WTC11 (cell line): ENCODE results near the gene TEKT3. TPM values are rescaled to one million over a fixed set of nuclear protein-coding genes. Genes with fewer than 3 reads are reported as not detected.

ENCODE experiments used
- ATAC-seq: fragments of 200-7000 bp; cut with Tn5 transposase; 2 replicates; pipeline ENCODE4 v1.10.0; 2021; ENCODE audit warnings: mild to moderate bottlenecking, moderate library complexity
- CTCF ChIA-PET: fragments of 300-600 bp; sonication (Branson Sonifier 250); formaldehyde crosslinking; loops from one replicate; lab custom pipeline; 2021; ENCODE audit warnings: antibody characterized with exemption; lab: Charles Lee
- POLR2A ChIA-PET: fragments of 350-600 bp; sonication (Branson Sonifier 250); formaldehyde crosslinking; loops from one replicate; lab custom pipeline; 2021; ENCODE audit warnings: antibody characterized with exemption; lab: Charles Lee
- DNase-seq: peaks from one replicate; pipeline ENCODE4 v3.0.0; 2021; ENCODE audit warnings: low spot score
- H3K27ac Mint-ChIP-seq: 2 replicates; pipeline ENCODE4 v1.8.0; 2021; ENCODE audit warnings: mixed read lengths
- H3K27me3 Mint-ChIP-seq: 2 replicates; pipeline ENCODE4 v1.8.0; 2021; ENCODE audit warnings: low read depth, mild to moderate bottlenecking, moderate library complexity, mixed read lengths
- H3K36me3 Mint-ChIP-seq: 2 replicates; pipeline ENCODE4 v1.8.0; 2021; ENCODE audit warnings: mixed read lengths
- H3K4me1 Mint-ChIP-seq: 2 replicates; pipeline ENCODE4 v1.8.0; 2022; ENCODE audit warnings: mixed read lengths
- H3K4me3 Mint-ChIP-seq: 2 replicates; pipeline ENCODE4 v1.8.0; 2021; ENCODE audit warnings: mild to moderate bottlenecking, moderate library complexity, mixed read lengths
- H3K9me3 Mint-ChIP-seq: 2 replicates; pipeline ENCODE4 v1.8.0; 2021; ENCODE audit warnings: mixed read lengths
- ELF4 ChIP-seq: sonication (generic); formaldehyde crosslinking; IDR thresholded peaks from 2 replicates; pipeline ENCODE4 v1.8.1; 2022; ENCODE audit warnings: low read depth, mild to moderate bottlenecking, moderate library complexity, missing genetic modification reagents
- FOXJ3 ChIP-seq: sonication (generic); formaldehyde crosslinking; IDR thresholded peaks from 2 replicates; pipeline ENCODE4 v1.9.0; 2021; ENCODE audit warnings: missing genetic modification reagents, mild to moderate bottlenecking, borderline replicate concordance
- FOXP1 ChIP-seq: sonication (generic); formaldehyde crosslinking; IDR thresholded peaks from 2 replicates; pipeline ENCODE4 v1.8.0; 2022; ENCODE audit warnings: missing genetic modification reagents, mild to moderate bottlenecking, moderate library complexity, borderline replicate concordance
- GABPB1 ChIP-seq: sonication (generic); formaldehyde crosslinking; IDR thresholded peaks from 2 replicates; pipeline ENCODE4 v1.8.1; 2023; ENCODE audit warnings: mild to moderate bottlenecking, missing genetic modification reagents
- GRHL2 ChIP-seq: fragments of 250-450 bp; sonication (Bioruptor Pico); IDR thresholded peaks from 2 replicates; pipeline ENCODE4 v1.8.0; 2022; ENCODE audit warnings: mild to moderate bottlenecking, moderate library complexity; ENCODE audit not compliant: insufficient replicate concordance, severe bottlenecking
- JUN ChIP-seq: sonication (generic); formaldehyde crosslinking; IDR thresholded peaks from 2 replicates; pipeline ENCODE4 v1.8.0; 2023; ENCODE audit warnings: mild to moderate bottlenecking, missing genetic modification reagents
- MXD4 ChIP-seq: fragments of 250-450 bp; sonication (Bioruptor Pico); IDR thresholded peaks from 2 replicates; pipeline ENCODE4 v1.8.0; 2021; ENCODE audit warnings: mild to moderate bottlenecking, moderate library complexity, borderline replicate concordance
- OVOL2 ChIP-seq: fragments of 250-450 bp; sonication (Bioruptor Pico); IDR thresholded peaks from 2 replicates; pipeline ENCODE4 v1.9.0; 2021; ENCODE audit warnings: mild to moderate bottlenecking, borderline replicate concordance
- RELA ChIP-seq: sonication (generic); formaldehyde crosslinking; IDR thresholded peaks from 2 replicates; pipeline ENCODE4 v1.8.1; 2022; ENCODE audit warnings: missing genetic modification reagents, mild to moderate bottlenecking, borderline replicate concordance
- TEAD1 ChIP-seq: sonication (generic); formaldehyde crosslinking; IDR thresholded peaks from 2 replicates; pipeline ENCODE4 v1.8.0; 2022; ENCODE audit warnings: mild to moderate bottlenecking, missing genetic modification reagents
- ZNF232 ChIP-seq: sonication (generic); formaldehyde crosslinking; IDR thresholded peaks from 2 replicates; pipeline ENCODE4 v1.8.0; 2022; ENCODE audit warnings: mild to moderate bottlenecking, missing genetic modification reagents
- total RNA-seq: library from RNA; stranded (reverse); gene quantifications from 3 replicates; pipeline ENCODE4 v1.2.3, GENCODE V29; 2021
- TF ChIP-seq, protein P1 (sequence below): sonication (generic); formaldehyde crosslinking; IDR thresholded peaks from 2 replicates; pipeline ENCODE4 v1.8.1; 2023; ENCODE audit warnings: mild to moderate bottlenecking, missing genetic modification reagents
- TF ChIP-seq, protein P2 (sequence below): fragments of 250-450 bp; sonication (Bioruptor Pico); IDR thresholded peaks from 2 replicates; pipeline ENCODE4 v1.9.0; 2021; ENCODE audit warnings: mild to moderate bottlenecking, borderline replicate concordance
- TF ChIP-seq, protein P3 (sequence below): sonication (generic); formaldehyde crosslinking; IDR thresholded peaks from 2 replicates; pipeline ENCODE4 v1.8.1; 2022; ENCODE audit warnings: mild to moderate bottlenecking, moderate library complexity, missing genetic modification reagents
- TF ChIP-seq, protein P4 (sequence below): fragments of 200-600 bp; IDR thresholded peaks from 2 replicates; pipeline ENCODE4 v1.8.0; 2022; ENCODE audit warnings: antibody characterized with exemption
- TF ChIP-seq, protein P5 (sequence below): fragments of 250-450 bp; sonication (Bioruptor Pico); IDR thresholded peaks from 2 replicates; pipeline ENCODE4 v1.9.0; 2021; ENCODE audit warnings: mild to moderate bottlenecking
- TF ChIP-seq, protein P6 (sequence below): fragments of 250-450 bp; sonication (Bioruptor Pico); IDR thresholded peaks from 2 replicates; pipeline ENCODE4 v2.1.2; 2022; ENCODE audit warnings: mild to moderate bottlenecking, moderate library complexity
- TF ChIP-seq, protein P7 (sequence below): sonication (generic); formaldehyde crosslinking; IDR thresholded peaks from 2 replicates; pipeline ENCODE4 v1.8.0; 2022; ENCODE audit warnings: mild to moderate bottlenecking, missing genetic modification reagents
- TF ChIP-seq, protein P8 (sequence below): fragments of 250-450 bp; sonication (Bioruptor Pico); IDR thresholded peaks from 2 replicates; pipeline ENCODE4 v1.8.0; 2021; ENCODE audit warnings: mild to moderate bottlenecking

Gene TEKT3
- total RNA-seq, 1 experiment from 2014 or later: 3.1 TPM

DNA sequence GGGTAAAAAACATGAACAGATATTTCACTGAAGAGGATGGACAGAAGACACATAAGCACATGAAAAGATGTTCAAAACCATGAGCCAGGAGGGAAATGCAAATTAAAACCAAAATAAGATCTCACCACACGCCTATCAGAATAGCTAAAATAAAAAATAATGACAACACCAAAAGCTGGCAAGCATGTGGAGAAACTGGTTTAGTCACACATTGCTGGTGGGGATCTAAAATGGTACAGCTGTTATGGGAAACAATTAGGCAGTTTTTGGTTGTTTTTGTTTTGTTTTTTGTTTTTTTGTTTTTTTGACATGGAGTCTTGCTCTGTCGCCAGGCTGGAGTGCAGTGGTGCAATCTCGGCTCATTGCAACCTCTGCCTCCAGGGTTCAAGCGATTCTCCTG lies 44.7 kb upstream of the TEKT3 start:
- DNase-seq (no peak), ATAC-seq (no peak)
- Mint-ChIP-seq H3K4me1 (peaks cover 11% of the 10 kb centered on the region), H3K4me3 (no peak overlapping the region), H3K27me3 (no peaks in the 10 kb centered on the region), H3K9me3 (peaks cover 4% of the 10 kb centered on the region; the same call in 1 of the 2 replicates), H3K36me3 (no peaks in the 10 kb centered on the region), H3K27ac (no peak overlapping the region)
- CTCF ChIA-PET: no interaction called here
- TF ChIP-seq, protein P1, sequence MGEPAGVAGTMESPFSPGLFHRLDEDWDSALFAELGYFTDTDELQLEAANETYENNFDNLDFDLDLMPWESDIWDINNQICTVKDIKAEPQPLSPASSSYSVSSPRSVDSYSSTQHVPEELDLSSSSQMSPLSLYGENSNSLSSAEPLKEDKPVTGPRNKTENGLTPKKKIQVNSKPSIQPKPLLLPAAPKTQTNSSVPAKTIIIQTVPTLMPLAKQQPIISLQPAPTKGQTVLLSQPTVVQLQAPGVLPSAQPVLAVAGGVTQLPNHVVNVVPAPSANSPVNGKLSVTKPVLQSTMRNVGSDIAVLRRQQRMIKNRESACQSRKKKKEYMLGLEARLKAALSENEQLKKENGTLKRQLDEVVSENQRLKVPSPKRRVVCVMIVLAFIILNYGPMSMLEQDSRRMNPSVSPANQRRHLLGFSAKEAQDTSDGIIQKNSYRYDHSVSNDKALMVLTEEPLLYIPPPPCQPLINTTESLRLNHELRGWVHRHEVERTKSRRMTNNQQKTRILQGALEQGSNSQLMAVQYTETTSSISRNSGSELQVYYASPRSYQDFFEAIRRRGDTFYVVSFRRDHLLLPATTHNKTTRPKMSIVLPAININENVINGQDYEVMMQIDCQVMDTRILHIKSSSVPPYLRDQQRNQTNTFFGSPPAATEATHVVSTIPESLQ: no peak
- TF ChIP-seq, protein P2, sequence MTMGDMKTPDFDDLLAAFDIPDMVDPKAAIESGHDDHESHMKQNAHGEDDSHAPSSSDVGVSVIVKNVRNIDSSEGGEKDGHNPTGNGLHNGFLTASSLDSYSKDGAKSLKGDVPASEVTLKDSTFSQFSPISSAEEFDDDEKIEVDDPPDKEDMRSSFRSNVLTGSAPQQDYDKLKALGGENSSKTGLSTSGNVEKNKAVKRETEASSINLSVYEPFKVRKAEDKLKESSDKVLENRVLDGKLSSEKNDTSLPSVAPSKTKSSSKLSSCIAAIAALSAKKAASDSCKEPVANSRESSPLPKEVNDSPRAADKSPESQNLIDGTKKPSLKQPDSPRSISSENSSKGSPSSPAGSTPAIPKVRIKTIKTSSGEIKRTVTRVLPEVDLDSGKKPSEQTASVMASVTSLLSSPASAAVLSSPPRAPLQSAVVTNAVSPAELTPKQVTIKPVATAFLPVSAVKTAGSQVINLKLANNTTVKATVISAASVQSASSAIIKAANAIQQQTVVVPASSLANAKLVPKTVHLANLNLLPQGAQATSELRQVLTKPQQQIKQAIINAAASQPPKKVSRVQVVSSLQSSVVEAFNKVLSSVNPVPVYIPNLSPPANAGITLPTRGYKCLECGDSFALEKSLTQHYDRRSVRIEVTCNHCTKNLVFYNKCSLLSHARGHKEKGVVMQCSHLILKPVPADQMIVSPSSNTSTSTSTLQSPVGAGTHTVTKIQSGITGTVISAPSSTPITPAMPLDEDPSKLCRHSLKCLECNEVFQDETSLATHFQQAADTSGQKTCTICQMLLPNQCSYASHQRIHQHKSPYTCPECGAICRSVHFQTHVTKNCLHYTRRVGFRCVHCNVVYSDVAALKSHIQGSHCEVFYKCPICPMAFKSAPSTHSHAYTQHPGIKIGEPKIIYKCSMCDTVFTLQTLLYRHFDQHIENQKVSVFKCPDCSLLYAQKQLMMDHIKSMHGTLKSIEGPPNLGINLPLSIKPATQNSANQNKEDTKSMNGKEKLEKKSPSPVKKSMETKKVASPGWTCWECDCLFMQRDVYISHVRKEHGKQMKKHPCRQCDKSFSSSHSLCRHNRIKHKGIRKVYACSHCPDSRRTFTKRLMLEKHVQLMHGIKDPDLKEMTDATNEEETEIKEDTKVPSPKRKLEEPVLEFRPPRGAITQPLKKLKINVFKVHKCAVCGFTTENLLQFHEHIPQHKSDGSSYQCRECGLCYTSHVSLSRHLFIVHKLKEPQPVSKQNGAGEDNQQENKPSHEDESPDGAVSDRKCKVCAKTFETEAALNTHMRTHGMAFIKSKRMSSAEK: no peak
- POLR2A ChIA-PET: no interaction called here

DNA sequence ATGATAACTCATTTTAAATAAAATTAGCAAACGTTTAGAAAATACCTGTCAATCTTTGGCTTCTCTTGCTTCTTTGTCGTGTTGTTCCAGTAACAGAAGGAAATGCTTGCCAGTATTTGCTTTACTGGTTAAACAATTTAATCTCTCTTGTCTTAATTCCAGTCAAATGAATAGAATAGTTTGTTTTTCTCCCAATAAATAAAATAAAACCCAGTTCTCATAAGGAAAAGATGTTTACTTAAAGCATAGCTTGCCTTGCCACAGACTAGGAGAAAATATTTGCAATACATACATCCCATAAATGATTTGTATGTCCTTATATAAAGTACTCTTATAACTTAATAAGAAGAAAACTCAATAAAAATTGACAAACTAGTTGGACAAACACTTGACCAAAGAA lies 43.9 kb upstream of the TEKT3 start:
- DNase-seq (no peak), ATAC-seq (no peak)
- POLR2A ChIA-PET: no interaction called here

More for the DNA sequence above, 43.9 kb upstream of the TEKT3 start:
- no peak overlapping the region for H3K4me3 Mint-ChIP-seq
- CTCF ChIA-PET: no interaction called here
- no peaks in the 10 kb centered on the region for H3K36me3 Mint-ChIP-seq
- H3K9me3 Mint-ChIP-seq: peaks cover 4% of the 10 kb centered on the region; the same call in 1 of the 2 replicates
- H3K27ac Mint-ChIP-seq: no peak overlapping the region
- no peaks in the 10 kb centered on the region for H3K27me3 Mint-ChIP-seq
- H3K4me1 Mint-ChIP-seq: peaks cover 11% of the 10 kb centered on the region
- TF ChIP-seq ZNF232 (no peak), ELF4 (CRISPR knock-in tag) (no peak), MXD4 (CRISPR knock-in tag) (no peak), FOXJ3 (CRISPR knock-in tag) (no peak), GABPB1 (no peak), RELA (CRISPR knock-in tag) (no peak), FOXP1 (CRISPR knock-in tag) (no peak), GRHL2 (CRISPR knock-in tag) (no peak), OVOL2 (CRISPR knock-in tag) (no peak), TEAD1 (no peak), JUN (no peak)
- TF ChIP-seq, protein P3, sequence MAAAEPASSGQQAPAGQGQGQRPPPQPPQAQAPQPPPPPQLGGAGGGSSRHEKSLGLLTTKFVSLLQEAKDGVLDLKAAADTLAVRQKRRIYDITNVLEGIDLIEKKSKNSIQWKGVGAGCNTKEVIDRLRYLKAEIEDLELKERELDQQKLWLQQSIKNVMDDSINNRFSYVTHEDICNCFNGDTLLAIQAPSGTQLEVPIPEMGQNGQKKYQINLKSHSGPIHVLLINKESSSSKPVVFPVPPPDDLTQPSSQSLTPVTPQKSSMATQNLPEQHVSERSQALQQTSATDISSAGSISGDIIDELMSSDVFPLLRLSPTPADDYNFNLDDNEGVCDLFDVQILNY (CRISPR knock-in tag): no peak
- TF ChIP-seq, protein P4, sequence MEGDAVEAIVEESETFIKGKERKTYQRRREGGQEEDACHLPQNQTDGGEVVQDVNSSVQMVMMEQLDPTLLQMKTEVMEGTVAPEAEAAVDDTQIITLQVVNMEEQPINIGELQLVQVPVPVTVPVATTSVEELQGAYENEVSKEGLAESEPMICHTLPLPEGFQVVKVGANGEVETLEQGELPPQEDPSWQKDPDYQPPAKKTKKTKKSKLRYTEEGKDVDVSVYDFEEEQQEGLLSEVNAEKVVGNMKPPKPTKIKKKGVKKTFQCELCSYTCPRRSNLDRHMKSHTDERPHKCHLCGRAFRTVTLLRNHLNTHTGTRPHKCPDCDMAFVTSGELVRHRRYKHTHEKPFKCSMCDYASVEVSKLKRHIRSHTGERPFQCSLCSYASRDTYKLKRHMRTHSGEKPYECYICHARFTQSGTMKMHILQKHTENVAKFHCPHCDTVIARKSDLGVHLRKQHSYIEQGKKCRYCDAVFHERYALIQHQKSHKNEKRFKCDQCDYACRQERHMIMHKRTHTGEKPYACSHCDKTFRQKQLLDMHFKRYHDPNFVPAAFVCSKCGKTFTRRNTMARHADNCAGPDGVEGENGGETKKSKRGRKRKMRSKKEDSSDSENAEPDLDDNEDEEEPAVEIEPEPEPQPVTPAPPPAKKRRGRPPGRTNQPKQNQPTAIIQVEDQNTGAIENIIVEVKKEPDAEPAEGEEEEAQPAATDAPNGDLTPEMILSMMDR: no peak
- TF ChIP-seq, protein P5, sequence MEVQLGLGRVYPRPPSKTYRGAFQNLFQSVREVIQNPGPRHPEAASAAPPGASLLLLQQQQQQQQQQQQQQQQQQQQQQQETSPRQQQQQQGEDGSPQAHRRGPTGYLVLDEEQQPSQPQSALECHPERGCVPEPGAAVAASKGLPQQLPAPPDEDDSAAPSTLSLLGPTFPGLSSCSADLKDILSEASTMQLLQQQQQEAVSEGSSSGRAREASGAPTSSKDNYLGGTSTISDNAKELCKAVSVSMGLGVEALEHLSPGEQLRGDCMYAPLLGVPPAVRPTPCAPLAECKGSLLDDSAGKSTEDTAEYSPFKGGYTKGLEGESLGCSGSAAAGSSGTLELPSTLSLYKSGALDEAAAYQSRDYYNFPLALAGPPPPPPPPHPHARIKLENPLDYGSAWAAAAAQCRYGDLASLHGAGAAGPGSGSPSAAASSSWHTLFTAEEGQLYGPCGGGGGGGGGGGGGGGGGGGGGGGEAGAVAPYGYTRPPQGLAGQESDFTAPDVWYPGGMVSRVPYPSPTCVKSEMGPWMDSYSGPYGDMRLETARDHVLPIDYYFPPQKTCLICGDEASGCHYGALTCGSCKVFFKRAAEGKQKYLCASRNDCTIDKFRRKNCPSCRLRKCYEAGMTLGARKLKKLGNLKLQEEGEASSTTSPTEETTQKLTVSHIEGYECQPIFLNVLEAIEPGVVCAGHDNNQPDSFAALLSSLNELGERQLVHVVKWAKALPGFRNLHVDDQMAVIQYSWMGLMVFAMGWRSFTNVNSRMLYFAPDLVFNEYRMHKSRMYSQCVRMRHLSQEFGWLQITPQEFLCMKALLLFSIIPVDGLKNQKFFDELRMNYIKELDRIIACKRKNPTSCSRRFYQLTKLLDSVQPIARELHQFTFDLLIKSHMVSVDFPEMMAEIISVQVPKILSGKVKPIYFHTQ (CRISPR knock-in tag): no peak
- TF ChIP-seq, protein P6, sequence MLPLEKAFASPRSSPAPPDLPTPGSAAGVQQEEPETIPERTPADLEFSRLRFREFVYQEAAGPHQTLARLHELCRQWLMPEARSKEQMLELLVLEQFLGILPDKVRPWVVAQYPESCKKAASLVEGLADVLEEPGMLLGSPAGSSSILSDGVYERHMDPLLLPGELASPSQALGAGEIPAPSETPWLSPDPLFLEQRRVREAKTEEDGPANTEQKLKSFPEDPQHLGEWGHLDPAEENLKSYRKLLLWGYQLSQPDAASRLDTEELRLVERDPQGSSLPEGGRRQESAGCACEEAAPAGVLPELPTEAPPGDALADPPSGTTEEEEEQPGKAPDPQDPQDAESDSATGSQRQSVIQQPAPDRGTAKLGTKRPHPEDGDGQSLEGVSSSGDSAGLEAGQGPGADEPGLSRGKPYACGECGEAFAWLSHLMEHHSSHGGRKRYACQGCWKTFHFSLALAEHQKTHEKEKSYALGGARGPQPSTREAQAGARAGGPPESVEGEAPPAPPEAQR: no peak
- TF ChIP-seq, protein P7, sequence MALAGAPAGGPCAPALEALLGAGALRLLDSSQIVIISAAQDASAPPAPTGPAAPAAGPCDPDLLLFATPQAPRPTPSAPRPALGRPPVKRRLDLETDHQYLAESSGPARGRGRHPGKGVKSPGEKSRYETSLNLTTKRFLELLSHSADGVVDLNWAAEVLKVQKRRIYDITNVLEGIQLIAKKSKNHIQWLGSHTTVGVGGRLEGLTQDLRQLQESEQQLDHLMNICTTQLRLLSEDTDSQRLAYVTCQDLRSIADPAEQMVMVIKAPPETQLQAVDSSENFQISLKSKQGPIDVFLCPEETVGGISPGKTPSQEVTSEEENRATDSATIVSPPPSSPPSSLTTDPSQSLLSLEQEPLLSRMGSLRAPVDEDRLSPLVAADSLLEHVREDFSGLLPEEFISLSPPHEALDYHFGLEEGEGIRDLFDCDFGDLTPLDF (CRISPR knock-in tag): no peak
- TF ChIP-seq, protein P8, sequence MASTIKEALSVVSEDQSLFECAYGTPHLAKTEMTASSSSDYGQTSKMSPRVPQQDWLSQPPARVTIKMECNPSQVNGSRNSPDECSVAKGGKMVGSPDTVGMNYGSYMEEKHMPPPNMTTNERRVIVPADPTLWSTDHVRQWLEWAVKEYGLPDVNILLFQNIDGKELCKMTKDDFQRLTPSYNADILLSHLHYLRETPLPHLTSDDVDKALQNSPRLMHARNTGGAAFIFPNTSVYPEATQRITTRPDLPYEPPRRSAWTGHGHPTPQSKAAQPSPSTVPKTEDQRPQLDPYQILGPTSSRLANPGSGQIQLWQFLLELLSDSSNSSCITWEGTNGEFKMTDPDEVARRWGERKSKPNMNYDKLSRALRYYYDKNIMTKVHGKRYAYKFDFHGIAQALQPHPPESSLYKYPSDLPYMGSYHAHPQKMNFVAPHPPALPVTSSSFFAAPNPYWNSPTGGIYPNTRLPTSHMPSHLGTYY (CRISPR knock-in tag): no peak
